GM12878 (cell line): ENCODE data around the gene GPATCH2L. TPM values are rescaled to one million over a fixed set of nuclear protein-coding genes. Genes with fewer than 3 reads are reported as not detected.

ENCODE experiments used
- ATAC-seq: fragments of 200-7000 bp; cut with Tn5 transposase; 3 replicates; pipeline ENCODE4 v1.9.1; 2020; ENCODE audit warnings: mild to moderate bottlenecking, moderate library complexity
- BruUV-seq: library from RNA; stranded (reverse); fragments of 400-500 nt; replicated peaks from 2 replicates; lab custom pipeline; 2021; lab: Mats Ljungman, UMichigan
- CTCF ChIA-PET: fragments of 300-600 bp; sonication (Branson Sonifier 250); formaldehyde crosslinking; extraction: SDS; loops from one replicate; lab custom pipeline; 2021; ENCODE audit warnings: inconsistent platforms; lab: Yijun Ruan, JAX
- POLR2A ChIA-PET: fragments of 350-600 bp; formaldehyde crosslinking; extraction: SDS; loops from one replicate; lab custom pipeline; 2021; ENCODE audit warnings: inconsistent platforms; lab: Charles Lee
- RAD21 ChIA-PET: fragments of 300-600 bp; sonication (Branson Sonifier 250); formaldehyde crosslinking; loops from one replicate; lab custom pipeline; 2023; ENCODE audit warnings: antibody characterized with exemption; ENCODE audit not compliant: unreplicated experiment; lab: Charles Lee
- SMC1A ChIA-PET: fragments of 300-600 bp; sonication (Branson Sonifier 250); formaldehyde crosslinking; loops from one replicate; lab custom pipeline; 2023; ENCODE audit not compliant: unreplicated experiment, uncharacterized antibody; lab: Charles Lee
- DNase-seq: peaks from one replicate; pipeline ENCODE4 v3.0.0-alpha.2; 2011; ENCODE audit warnings: low read depth, low spot score
- FAIRE-seq: peaks from 3 replicates; lab custom pipeline; 2011; peaks lifted over from hg19 to GRCh38; lab: Jason Lieb, UNC
- H2AFZ ChIP-seq: 2 replicates; pipeline ENCODE4 v1.6.0; 2011; ENCODE audit warnings: low read depth, low read length, control low read depth; ENCODE audit not compliant: control insufficient read depth
- H3K27ac ChIP-seq: 2 replicates; pipeline ENCODE4 v1.5.1; 2011; ENCODE audit warnings: control low read depth; ENCODE audit not compliant: control insufficient read depth, insufficient read depth
- H3K27me3 ChIP-seq, 2 experiments: replicated peaks in 1 of 2; 2 replicates each; pipeline versions ENCODE4 v1.6.0 to v1.6.1; 2011; ENCODE audit warnings: low read length in 1 of 2; ENCODE audit not compliant: control insufficient read depth in 2 of 2, insufficient read depth in 2 of 2
- H3K36me3 ChIP-seq, 2 experiments: 2 replicates each; pipeline ENCODE4 v1.5.1; 2011; ENCODE audit warnings: low read length in 1 of 2; ENCODE audit not compliant: control insufficient read depth in 2 of 2, insufficient read depth in 2 of 2
- H3K4me1 ChIP-seq: 2 replicates; pipeline ENCODE4 v1.6.1; 2011; ENCODE audit warnings: mild to moderate bottlenecking, low read length, moderate library complexity, mixed read lengths; ENCODE audit not compliant: control insufficient read depth, insufficient read depth
- H3K4me2 ChIP-seq: 2 replicates; pipeline ENCODE4 v1.6.0; 2011; ENCODE audit warnings: control low read depth; ENCODE audit not compliant: control insufficient read depth, insufficient read depth
- H3K4me3 ChIP-seq: fragments of 200-600 bp; sonication (generic); 2 replicates; pipeline ENCODE4 v1.5.1; 2016
- H3K79me2 ChIP-seq: 2 replicates; pipeline ENCODE4 v1.6.0; 2011; ENCODE audit warnings: low read length; ENCODE audit not compliant: control insufficient read depth, insufficient read depth
- H3K9ac ChIP-seq: 2 replicates; pipeline ENCODE4 v1.8.0; 2011; ENCODE audit warnings: low read length, control low read depth, mixed read lengths; ENCODE audit not compliant: control insufficient read depth, insufficient read depth
- H3K9me3 ChIP-seq: replicated peaks from 3 replicates; pipeline ENCODE4 v1.5.1; 2011; ENCODE audit warnings: mild to moderate bottlenecking, low read length; ENCODE audit not compliant: control insufficient read depth, insufficient read depth
- H4K20me1 ChIP-seq: 2 replicates; pipeline ENCODE4 v1.6.0; 2011; ENCODE audit not compliant: control insufficient read depth, insufficient read depth
- BACH1 ChIP-seq: fragments of 450-650 bp; IDR thresholded peaks from 2 replicates; pipeline ENCODE4 v1.6.1; 2017; ENCODE audit warnings: mild to moderate bottlenecking, borderline replicate concordance
- FOXM1 ChIP-seq: IDR thresholded peaks from 2 replicates; pipeline ENCODE4 v1.6.1; 2012; ENCODE audit warnings: low read depth, mild to moderate bottlenecking, inconsistent platforms, low read length, moderate library complexity
- HDAC6 ChIP-seq: fragments of 200-600 bp; sonication (generic); IDR thresholded peaks from one replicate; pipeline ENCODE4 v1.8.0; 2017; ENCODE audit warnings: antibody characterized with exemption; ENCODE audit not compliant: unreplicated experiment
- MTA3 ChIP-seq: IDR thresholded peaks from 2 replicates; pipeline ENCODE4 v1.6.1; 2012; ENCODE audit warnings: low read length, inconsistent platforms, borderline replicate concordance
- PAX8 ChIP-seq: fragments of 450-650 bp; IDR thresholded peaks from 2 replicates; pipeline ENCODE4 v1.6.1; 2017; ENCODE audit warnings: mild to moderate bottlenecking, moderate library complexity
- REST ChIP-seq: IDR thresholded peaks from 2 replicates; pipeline ENCODE4 v1.6.1; 2012; ENCODE audit warnings: mild to moderate bottlenecking, low read depth, low read length
- SMAD1 ChIP-seq: fragments of 450-650 bp; IDR thresholded peaks from 2 replicates; pipeline ENCODE4 v1.6.1; 2018; ENCODE audit warnings: mild to moderate bottlenecking, low read depth; ENCODE audit not compliant: partially characterized antibody
- SP1 ChIP-seq: IDR thresholded peaks from one replicate; pipeline ENCODE4 v1.6.1; 2011; ENCODE audit warnings: low read depth, low read length
- SREBF1 ChIP-seq: IDR thresholded peaks from 2 replicates; pipeline ENCODE4 v1.6.1; 2012; ENCODE audit warnings: mild to moderate bottlenecking, low read length
- WRNIP1 ChIP-seq: IDR thresholded peaks from 2 replicates; pipeline ENCODE4 v1.6.1; 2011; ENCODE audit warnings: low read depth, low read length, improper control_type of control experiment, borderline replicate concordance
- ZBED1 ChIP-seq: IDR thresholded peaks from 2 replicates; pipeline ENCODE4 v1.6.1; 2016; ENCODE audit warnings: borderline replicate concordance
- WGBS: methylation state at CpG from one replicate; pipeline ENCODE4 v1.1.6; 2016; ENCODE audit warnings: low lambda C conversion rate; ENCODE audit not compliant: insufficient replicate concordance, insufficient coverage; ENCODE audit errors: missing lambda C conversion rate; 5-methylcytosine and 5-hydroxymethylcytosine counted together
- in situ Hi-C: fragments of 300-500 bp; cut with MboI; formaldehyde crosslinking; loops from 9 replicates; pipeline ENCODE4 v1.14.3; 2018; ENCODE audit warnings: mixed read lengths
- intact Hi-C: fragments of 100-400 bp; cut with micrococcal nuclease; formaldehyde crosslinking; loops from one replicate; pipeline ENCODE4 v1.14.2; 2022; ENCODE audit not compliant: unreplicated experiment
- polyA plus RNA-seq, 11 experiments: library from polyadenylated mRNA; depleted of rRNA in 4 of 11; unstranded in 6 of 11; stranded (reverse) in 5 of 11; fragments of >200 nt; fragmentation: Nextera tagmentation in 4 of 11; fragmentation: Illumina TruSeq in 1 of 11; extraction: Ambion mirVana in 4 of 11; extraction: Trizol in 1 of 11; gene quantifications; 1 replicate in 1 of 11; 2 replicates in 10 of 11; pipeline versions ENCODE4 v1.2.1 to v1.2.3, GENCODE V29; 2011 to 2016; ENCODE audit warnings: inconsistent platforms in 2 of 11, missing spikeins in 2 of 11, low read depth in 1 of 11
- total RNA-seq, 4 experiments: library from RNA; depleted of rRNA in 3 of 4; stranded (reverse); fragments of >200 nt in 3 of 4; fragmentation: Illumina TruSeq in 1 of 4; extraction: Trizol in 1 of 4; gene quantifications; 2 replicates each; pipeline versions ENCODE4 v1.2.1 to v1.2.3, GENCODE V29; 2013 to 2021

GPATCH2L gene
- total and polyA plus RNA-seq, 10 of the 15 experiments (the other 5 are each of a cell fraction or from before 2014, with no cell fraction given) = 9.1 to 50.9 (median 24.4) TPM

DNA sequence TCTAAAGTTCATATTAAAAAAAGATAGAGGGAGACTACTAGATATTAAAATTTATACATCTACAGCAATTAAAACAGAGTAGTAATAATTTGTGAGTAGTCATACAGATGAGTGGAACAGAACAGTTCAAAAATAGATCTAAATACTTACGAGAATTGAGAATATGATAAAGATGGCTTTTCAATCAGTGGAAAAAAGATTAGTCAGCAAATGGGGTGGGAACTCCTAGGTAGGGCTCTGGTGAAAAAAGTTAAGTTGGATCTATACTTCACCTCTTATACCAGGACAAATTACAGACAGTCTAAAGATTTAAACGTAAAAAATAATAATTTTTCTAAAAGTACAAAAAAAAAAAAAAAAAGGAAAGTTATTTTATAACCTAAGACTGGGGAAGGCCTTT is 66.9 kb downstream of the GPATCH2L start:
- Histone ChIP-seq H2AFZ (no peak overlapping the region), H4K20me1 (no peaks in the 10 kb centered on the region), H3K79me2 (no peaks in the 10 kb centered on the region), H3K9me3 (no peaks in the 10 kb centered on the region; the same call in 1 of the 3 replicates), H3K4me3 (no peak overlapping the region), H3K27ac (no peak overlapping the region), H3K4me2 (no peak overlapping the region), H3K4me1 (no peaks in the 10 kb centered on the region), H3K27me3 (no peaks in the 10 kb centered on the region), H3K36me3 (no peaks in the 10 kb centered on the region), H3K9ac (no peak overlapping the region)
- ChIA-PET SMC1A (interaction anchor here (1.0 to 1.8 kb wide), 2 partner anchors 10 to 67 kb away, joined by 3 to 5 read pairs; partner anchors contain the start of gene GPATCH2L), RAD21 (no interaction called here), POLR2A (no interaction called here), CTCF (interaction anchor here (1.0 kb wide), 1 partner anchor 134 kb away, joined by 3 read pairs; no protein-coding TSS in a partner anchor)
- in situ Hi-C loops (no loop called here), intact Hi-C loops (no loop called here)
- no peak for TF ChIP-seq BACH1
- no TSS peak for BruUV-seq
- WGBS = 62% methylated on average over 2 of the region's 2 CpGs
- no peak for DNase-seq
- FAIRE-seq = no peak
- no peak for ATAC-seq

- no peak overlapping the region for H3K4me3 ChIP-seq
- H3K9ac ChIP-seq = no peak overlapping the region
- H2AFZ ChIP-seq = no peak overlapping the region
- H3K27ac ChIP-seq = no peak overlapping the region
- CTCF ChIA-PET = interaction anchor here (1.1 to 1.3 kb wide), 2 partner anchors 34 to 40 kb away, joined by 3 to 4 read pairs; no protein-coding TSS in a partner anchor
- FAIRE-seq (no peak), DNase-seq (no peak), ATAC-seq (no peak)
- in situ Hi-C loops = no loop called here
- H3K27me3 ChIP-seq = no peaks in the 10 kb centered on the region
- POLR2A ChIA-PET = no interaction called here
- 64% methylated on average over 3 of the region's 3 CpGs for whole genome bisulfite sequencing
- BruUV-seq = no TSS peak
- no peaks in the 10 kb centered on the region for H3K4me1 ChIP-seq
- no peaks in the 10 kb centered on the region for H3K36me3 ChIP-seq
- intact Hi-C loops = no loop called here
- no peaks in the 10 kb centered on the region for H3K9me3 ChIP-seq
- SMC1A ChIA-PET = interaction anchor here (1.0 to 1.1 kb wide), 2 partner anchors 9 to 63 kb away, joined by 3 read pairs; no protein-coding TSS in a partner anchor
- H3K79me2 ChIP-seq = no peaks in the 10 kb centered on the region
- no peaks in the 10 kb centered on the region for H4K20me1 ChIP-seq
- no peak overlapping the region for H3K4me2 ChIP-seq
- RAD21 ChIA-PET = no interaction called here
- TF ChIP-seq FOXM1 (no peak), MTA3 (no peak), SREBF1 (no peak), SP1 (no peak), PAX8 (no peak), SMAD1 (no peak), REST (no peak), ZBED1 (no peak), WRNIP1 (no peak), HDAC6 (no peak)
Measured at GRCh38 chr14:76219873-76220272, 68.2 kb downstream of the GPATCH2L start.
